Ishikawa (cell line): ENCODE data around the gene UNC93A.

Experiments used
- CEBPB ChIP-seq: IDR thresholded peaks from 2 replicates; pipeline ENCODE4 v1.6.1; 2012
- EP300 ChIP-seq: IDR thresholded peaks from 2 replicates; pipeline ENCODE4 v1.6.1; 2012; ENCODE audit warnings: borderline replicate concordance
- FOXM1 ChIP-seq: IDR thresholded peaks from 2 replicates; pipeline ENCODE4 v1.6.1; 2012; ENCODE audit warnings: low read depth, borderline replicate concordance
- NFIC ChIP-seq: IDR thresholded peaks from 2 replicates; pipeline ENCODE4 v1.6.1; 2012
- RAD21 ChIP-seq: IDR thresholded peaks from 2 replicates; pipeline ENCODE4 v1.6.1; 2012; ENCODE audit warnings: low read depth
- TAF1 ChIP-seq: IDR thresholded peaks from 2 replicates; pipeline ENCODE4 v1.6.1; 2012; ENCODE audit warnings: low read depth, mild to moderate bottlenecking
- TCF12 ChIP-seq: IDR thresholded peaks from 2 replicates; pipeline ENCODE4 v1.6.1; 2012; ENCODE audit warnings: low read depth
- TEAD4 ChIP-seq: IDR thresholded peaks from 2 replicates; pipeline ENCODE4 v1.6.1; 2012
- YY1 ChIP-seq: IDR thresholded peaks from 2 replicates; pipeline ENCODE4 v1.6.1; 2012; ENCODE audit warnings: low read depth
- ZBTB7A ChIP-seq: IDR thresholded peaks from 2 replicates; pipeline ENCODE4 v1.6.1; 2012; ENCODE audit warnings: low read depth
- TF ChIP-seq, protein P1 (sequence below): IDR thresholded peaks from 2 replicates; pipeline ENCODE4 v1.6.1; 2012; ENCODE audit warnings: low read depth, mild to moderate bottlenecking
- TF ChIP-seq, protein P2 (sequence below): IDR thresholded peaks from 2 replicates; pipeline ENCODE4 v1.6.1; 2012
- TF ChIP-seq, protein P3 (sequence below): IDR thresholded peaks from 2 replicates; pipeline ENCODE4 v1.6.1; 2012

UNC93A gene

DNA sequence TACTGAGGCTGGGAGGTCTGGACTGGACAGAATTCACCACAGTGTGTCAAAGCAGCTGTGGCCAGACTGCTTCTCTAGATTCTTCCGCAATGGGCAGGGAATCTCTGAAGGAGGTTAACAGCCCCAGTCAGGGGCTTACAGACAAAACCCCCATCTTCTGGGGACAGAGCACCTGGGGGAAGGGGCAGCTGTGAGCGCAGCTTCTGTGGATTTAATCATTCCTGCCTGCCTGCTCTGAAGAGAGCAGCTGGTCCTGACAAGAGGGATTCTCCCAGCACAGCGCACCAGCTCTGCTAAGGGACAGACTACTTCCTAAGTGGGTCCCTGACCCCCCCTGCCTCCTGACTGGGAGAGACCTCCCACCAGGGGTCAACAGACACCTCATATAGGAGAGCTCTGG is 32.5 kb upstream of the UNC93A start:
- no peak for TF ChIP-seq ZBTB7A
- no peak for TF ChIP-seq CEBPB
- TF ChIP-seq, protein P1, sequence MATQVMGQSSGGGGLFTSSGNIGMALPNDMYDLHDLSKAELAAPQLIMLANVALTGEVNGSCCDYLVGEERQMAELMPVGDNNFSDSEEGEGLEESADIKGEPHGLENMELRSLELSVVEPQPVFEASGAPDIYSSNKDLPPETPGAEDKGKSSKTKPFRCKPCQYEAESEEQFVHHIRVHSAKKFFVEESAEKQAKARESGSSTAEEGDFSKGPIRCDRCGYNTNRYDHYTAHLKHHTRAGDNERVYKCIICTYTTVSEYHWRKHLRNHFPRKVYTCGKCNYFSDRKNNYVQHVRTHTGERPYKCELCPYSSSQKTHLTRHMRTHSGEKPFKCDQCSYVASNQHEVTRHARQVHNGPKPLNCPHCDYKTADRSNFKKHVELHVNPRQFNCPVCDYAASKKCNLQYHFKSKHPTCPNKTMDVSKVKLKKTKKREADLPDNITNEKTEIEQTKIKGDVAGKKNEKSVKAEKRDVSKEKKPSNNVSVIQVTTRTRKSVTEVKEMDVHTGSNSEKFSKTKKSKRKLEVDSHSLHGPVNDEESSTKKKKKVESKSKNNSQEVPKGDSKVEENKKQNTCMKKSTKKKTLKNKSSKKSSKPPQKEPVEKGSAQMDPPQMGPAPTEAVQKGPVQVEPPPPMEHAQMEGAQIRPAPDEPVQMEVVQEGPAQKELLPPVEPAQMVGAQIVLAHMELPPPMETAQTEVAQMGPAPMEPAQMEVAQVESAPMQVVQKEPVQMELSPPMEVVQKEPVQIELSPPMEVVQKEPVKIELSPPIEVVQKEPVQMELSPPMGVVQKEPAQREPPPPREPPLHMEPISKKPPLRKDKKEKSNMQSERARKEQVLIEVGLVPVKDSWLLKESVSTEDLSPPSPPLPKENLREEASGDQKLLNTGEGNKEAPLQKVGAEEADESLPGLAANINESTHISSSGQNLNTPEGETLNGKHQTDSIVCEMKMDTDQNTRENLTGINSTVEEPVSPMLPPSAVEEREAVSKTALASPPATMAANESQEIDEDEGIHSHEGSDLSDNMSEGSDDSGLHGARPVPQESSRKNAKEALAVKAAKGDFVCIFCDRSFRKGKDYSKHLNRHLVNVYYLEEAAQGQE = no peak
- no peak for TF ChIP-seq TCF12
- TF ChIP-seq, protein P2, sequence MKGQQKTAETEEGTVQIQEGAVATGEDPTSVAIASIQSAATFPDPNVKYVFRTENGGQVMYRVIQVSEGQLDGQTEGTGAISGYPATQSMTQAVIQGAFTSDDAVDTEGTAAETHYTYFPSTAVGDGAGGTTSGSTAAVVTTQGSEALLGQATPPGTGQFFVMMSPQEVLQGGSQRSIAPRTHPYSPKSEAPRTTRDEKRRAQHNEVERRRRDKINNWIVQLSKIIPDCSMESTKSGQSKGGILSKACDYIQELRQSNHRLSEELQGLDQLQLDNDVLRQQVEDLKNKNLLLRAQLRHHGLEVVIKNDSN = no peak
- no peak for TF ChIP-seq TAF1

DNA sequence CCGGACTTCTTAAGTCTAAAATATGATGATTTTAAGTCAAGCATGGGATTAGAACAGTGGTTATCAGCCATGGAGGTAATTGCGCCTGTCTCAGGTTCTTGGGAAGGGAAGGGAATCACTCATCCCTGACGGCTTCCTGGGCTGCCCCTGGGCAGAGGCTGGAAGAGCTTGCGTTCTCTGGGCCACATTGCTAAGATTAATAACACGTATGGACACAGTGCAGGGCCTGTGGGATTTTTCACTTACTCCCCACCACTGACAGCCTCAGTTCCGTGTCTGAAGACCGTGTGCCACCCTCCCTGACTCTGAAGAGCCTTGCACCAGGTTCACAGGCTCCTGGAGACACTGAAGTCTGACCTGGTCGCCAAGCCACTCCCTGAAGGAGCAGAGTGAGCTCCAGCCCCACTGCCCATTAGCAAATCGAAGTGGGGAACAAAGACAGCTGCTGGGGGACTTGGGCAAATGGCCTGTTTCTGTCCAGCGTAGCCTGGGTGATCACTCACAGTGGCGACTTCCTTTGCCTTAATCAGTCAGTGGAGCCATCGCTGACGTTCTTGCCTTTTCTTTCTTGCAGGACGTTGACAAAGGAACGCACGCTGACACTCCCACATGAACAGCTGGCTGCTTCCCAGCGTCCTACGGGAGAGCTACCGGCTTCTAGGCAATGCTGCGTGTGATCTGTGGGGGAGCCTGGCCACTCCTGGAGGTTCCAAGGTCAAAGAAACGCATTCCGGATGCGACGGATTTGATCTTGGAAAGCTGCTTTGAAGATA is 24.9 kb upstream of the UNC93A start:
- TF ChIP-seq FOXM1 (0 out of 2 replicates have a peak, but pooled peaks have one; percentile 9), TCF12 (peak; percentile 35; the same call in 1 of the 2 replicates)
- TF ChIP-seq, protein P3, sequence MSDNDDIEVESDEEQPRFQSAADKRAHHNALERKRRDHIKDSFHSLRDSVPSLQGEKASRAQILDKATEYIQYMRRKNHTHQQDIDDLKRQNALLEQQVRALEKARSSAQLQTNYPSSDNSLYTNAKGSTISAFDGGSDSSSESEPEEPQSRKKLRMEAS = 0 out of 2 replicates have a peak, but pooled peaks have one; percentile 13

DNA sequence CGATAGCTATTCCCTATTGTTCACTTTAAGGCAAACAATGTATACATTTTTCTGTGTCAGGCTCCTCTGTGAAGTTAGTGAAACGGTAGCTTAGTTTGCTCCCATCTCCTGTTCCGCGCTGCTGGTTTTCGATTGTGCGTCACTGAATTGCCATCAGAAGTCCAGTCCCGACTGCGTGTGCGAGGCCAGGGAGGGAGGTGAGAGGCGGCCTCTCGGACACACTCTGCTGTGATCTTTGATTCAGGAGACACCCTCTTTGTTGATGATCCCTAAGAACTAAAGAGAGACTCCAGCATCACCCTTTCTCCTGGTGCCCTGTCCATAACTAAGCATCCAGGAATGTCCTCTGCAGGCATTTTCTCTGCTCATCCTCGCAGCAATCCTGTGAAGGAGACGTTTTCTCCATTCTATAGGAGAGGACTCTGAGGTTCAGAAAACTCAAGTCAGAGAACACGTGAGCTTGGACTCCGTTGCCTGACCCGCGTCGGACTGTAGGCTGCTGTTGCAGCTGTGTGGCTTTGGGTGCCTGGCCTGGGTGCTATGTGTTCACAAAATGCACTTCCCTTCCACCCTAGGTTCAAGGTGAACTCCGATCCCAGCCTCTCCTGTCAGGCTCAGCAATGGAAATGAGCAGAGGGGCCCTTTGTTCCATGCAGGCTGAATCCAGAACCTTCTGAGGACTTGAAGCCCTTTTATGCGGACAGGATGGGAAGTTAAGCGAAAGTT is 24.1 kb upstream of the UNC93A start:
- TF ChIP-seq YY1 (no peak), EP300 (0 out of 2 replicates have a peak, but pooled peaks have one; percentile 25)

DNA sequence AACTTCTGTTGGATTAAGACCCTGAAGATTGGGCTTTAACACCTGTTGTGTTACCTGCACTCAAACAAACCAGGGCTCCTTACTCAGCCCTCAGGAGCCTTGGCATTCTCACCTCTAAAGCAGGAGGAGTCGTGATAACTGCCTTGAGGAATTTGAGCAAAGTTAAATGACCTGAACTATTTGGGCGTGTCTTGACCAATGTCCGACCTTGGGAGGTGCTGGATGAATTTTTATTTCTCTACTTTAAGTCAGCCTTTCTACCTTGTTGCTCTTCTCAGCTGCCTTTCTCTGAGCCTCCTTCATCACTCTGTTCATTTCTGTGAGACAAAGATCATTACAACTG is 23.6 kb upstream of the UNC93A start:
- TF ChIP-seq EP300 = peak; percentile 37; the same call in 1 of the 2 replicates
- TF ChIP-seq TEAD4 = peak; percentile 55; the same call in 1 of the 2 replicates

DNA sequence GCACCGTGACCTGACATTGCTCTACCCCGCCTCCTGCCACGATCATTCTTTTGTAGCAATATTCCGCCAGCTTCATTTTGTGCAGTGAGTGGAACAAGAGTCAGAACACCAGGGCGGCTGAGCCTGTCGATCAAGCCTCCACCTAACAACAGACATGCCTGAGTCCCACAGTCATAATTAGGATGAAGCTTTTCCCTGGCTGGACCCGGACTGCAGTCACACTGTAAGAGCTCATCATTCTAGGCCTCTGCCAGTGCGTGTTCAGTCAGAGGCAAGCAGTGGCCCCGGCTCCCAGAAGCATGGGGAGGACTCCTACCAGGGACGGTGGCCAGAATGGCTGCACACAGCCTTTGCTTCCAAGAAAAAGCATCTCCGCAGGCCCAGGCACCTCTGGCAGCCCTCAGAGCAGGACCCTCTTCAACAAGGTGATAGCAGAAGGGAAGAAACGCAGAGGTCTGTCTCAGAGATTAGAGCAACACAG is 23.2 kb upstream of the UNC93A start:
- TF ChIP-seq YY1 = 0 out of 2 replicates have a peak, but pooled peaks have one; percentile 11
- TF ChIP-seq TEAD4 = peak; percentile 1; the same call in 1 of the 2 replicates
- TF ChIP-seq TCF12 = peak; percentile 62
- TF ChIP-seq, protein P3 = no peak
- peak; percentile 11; the same call in 1 of the 2 replicates for TF ChIP-seq RAD21
- no peak for TF ChIP-seq ZBTB7A
- TF ChIP-seq EP300 = peak; percentile 63; the same call in 1 of the 2 replicates
- TF ChIP-seq, protein P1 = no peak

DNA sequence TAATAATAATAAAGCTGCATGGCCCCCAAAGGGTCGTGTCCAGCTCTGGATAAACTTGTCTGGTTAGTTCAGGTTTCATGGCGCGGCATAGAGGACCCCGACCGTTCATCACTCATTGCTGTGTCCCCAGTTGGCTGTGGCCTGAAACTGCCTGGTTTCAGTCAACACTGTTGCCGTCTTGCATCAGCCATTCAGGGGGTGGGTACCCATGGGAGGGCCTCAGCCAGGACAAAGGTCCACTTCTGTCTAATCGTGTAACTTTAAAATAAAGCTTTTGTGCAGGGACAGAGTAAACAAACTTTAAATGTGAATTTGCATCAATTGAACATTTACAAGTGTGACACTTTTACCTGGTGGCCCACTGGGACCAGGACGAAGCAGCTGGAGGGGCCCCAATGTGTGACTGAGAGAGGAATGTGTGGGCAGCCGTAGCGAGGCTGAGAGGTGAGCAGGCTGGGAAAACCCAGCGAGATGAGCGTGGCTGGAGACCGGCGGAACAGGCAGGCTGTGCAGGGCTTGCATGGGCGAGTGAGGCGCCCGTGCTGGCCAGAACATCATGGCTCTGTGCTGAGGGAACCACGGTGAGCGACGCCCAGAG is 22.3 kb upstream of the UNC93A start:
- TF ChIP-seq TCF12 = no peak
- no peak for TF ChIP-seq ZBTB7A
- TF ChIP-seq RAD21 = no peak
- no peak for TF ChIP-seq CEBPB
- no peak for TF ChIP-seq YY1
- TF ChIP-seq, protein P2 = no peak
- TF ChIP-seq NFIC = no peak
- no peak for TF ChIP-seq TEAD4
- TF ChIP-seq EP300 = no peak
- TF ChIP-seq TAF1 = no peak
